Neural crest cell (in vitro differentiated cells): ENCODE results near the gene TIA1. TPM values are rescaled to one million over a fixed set of nuclear protein-coding genes. Genes with fewer than 3 reads are reported as not detected.

Source experiments
- DNase-seq: peaks from one replicate; pipeline ENCODE4 v3.0.0; 2021; ENCODE audit warnings: low read depth, mixed read lengths, low spot score
- H3K27ac Mint-ChIP-seq: one replicate; pipeline ENCODE4 v1.8.0; 2021; ENCODE audit warnings: mild to moderate bottlenecking, mixed read lengths; ENCODE audit not compliant: unreplicated experiment
- H3K27me3 Mint-ChIP-seq: 2 replicates; pipeline ENCODE4 v1.8.0; 2021; ENCODE audit warnings: low read depth, mild to moderate bottlenecking, mixed read lengths
- H3K36me3 Mint-ChIP-seq: 2 replicates; pipeline ENCODE4 v1.8.0; 2021; ENCODE audit warnings: low read depth, mild to moderate bottlenecking, mixed read lengths
- H3K4me1 Mint-ChIP-seq: 2 replicates; pipeline ENCODE4 v1.8.0; 2021; ENCODE audit warnings: mixed read lengths
- H3K4me3 Mint-ChIP-seq: one replicate; pipeline ENCODE4 v1.8.0; 2021; ENCODE audit warnings: mild to moderate bottlenecking, mixed read lengths
- H3K9me3 Mint-ChIP-seq: 2 replicates; pipeline ENCODE4 v1.8.0; 2021; ENCODE audit warnings: mixed read lengths
- total RNA-seq: library from RNA; stranded (reverse); gene quantifications from 2 replicates; pipeline ENCODE4 v1.2.1, GENCODE V29; 2021
- TF ChIP-seq, protein P1 (sequence below): fragments of 200-600 bp; sonication (generic); conservative IDR thresholded peaks from 2 replicates; pipeline ENCODE4 v1.5.0; 2021; ENCODE audit warnings: antibody characterized with exemption, mild to moderate bottlenecking

Gene TIA1
- total RNA-seq, 1 donor from 2014 or later: 287 TPM

DNA sequence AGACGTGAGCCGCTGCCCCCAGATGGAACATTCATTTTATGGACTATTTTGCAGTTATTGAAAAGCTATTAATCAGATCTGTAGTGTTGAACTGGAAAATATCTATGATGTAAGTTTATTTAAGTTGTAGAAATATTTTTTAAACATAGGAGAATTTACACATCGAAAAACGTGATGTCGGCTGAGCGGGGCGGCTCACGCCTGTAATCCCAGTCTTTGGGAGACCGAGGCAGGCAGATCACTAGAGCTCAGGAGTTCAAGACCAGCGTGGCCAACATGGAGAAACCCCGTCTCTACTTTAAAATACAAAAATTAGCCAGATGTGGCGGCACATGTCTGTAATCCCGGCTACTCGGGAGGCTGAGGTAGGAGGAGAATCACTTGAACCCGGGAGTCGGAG, 2.0 kb upstream of the TIA1 start:
- peaks cover 4% of the 10 kb centered on the region for H3K36me3 Mint-ChIP-seq
- no peak overlapping the region for H3K27ac Mint-ChIP-seq
- DNase-seq: no peak
- TF ChIP-seq, protein P1, sequence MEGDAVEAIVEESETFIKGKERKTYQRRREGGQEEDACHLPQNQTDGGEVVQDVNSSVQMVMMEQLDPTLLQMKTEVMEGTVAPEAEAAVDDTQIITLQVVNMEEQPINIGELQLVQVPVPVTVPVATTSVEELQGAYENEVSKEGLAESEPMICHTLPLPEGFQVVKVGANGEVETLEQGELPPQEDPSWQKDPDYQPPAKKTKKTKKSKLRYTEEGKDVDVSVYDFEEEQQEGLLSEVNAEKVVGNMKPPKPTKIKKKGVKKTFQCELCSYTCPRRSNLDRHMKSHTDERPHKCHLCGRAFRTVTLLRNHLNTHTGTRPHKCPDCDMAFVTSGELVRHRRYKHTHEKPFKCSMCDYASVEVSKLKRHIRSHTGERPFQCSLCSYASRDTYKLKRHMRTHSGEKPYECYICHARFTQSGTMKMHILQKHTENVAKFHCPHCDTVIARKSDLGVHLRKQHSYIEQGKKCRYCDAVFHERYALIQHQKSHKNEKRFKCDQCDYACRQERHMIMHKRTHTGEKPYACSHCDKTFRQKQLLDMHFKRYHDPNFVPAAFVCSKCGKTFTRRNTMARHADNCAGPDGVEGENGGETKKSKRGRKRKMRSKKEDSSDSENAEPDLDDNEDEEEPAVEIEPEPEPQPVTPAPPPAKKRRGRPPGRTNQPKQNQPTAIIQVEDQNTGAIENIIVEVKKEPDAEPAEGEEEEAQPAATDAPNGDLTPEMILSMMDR: no peak
- H3K27me3 Mint-ChIP-seq: peaks cover 10% of the 10 kb centered on the region
- peak overlapping the region; percentile 61 for H3K4me3 Mint-ChIP-seq
- H3K4me1 Mint-ChIP-seq: peaks cover 17% of the 10 kb centered on the region
- H3K9me3 Mint-ChIP-seq: no peaks in the 10 kb centered on the region

DNA sequence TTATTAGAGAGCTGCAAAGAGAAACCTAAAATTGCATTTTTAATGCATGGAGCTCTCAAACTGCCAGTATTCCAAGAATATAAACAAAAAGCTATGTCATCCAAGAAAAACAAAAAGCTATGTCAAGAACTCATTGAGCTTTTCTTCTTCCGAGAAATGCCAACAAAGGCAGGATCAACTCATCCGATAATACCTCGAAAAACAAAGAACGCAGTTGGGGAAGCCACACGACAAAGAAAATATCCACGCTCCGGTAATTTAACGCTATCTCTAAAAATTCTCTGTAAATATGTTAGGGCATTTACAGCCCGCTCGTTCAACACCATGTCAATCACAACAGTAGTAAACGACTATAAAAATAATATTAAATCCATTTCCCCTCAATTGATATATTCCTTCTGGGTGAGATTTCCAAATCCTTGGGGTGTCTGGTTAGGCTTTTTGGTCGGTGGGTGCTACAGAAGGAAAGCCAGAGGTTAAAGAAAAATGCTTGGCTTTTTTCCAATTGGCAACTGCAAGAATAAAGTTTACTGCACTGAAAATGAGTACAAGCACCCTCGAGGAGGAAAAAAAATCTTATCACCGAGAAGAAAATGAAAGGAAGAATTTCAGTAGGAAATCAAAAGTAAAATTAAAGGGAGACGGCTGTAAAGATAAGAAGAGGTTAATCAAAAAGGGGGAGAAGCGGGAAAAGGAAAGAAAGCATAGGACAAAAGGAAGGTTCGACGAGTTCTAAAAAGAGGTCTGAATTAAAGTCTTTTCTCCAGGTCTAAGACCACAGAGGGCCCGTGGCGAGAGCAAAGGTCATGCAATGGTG, 856 bp downstream of the TIA1 start:
- TF ChIP-seq, protein P1: no peak
- Mint-ChIP-seq H3K27me3 (peaks cover 10% of the 10 kb centered on the region), H3K27ac (peak overlapping the region; percentile 99), H3K4me1 (peaks cover 35% of the 10 kb centered on the region), H3K9me3 (no peaks in the 10 kb centered on the region), H3K4me3 (peak overlapping the region; percentile 96), H3K36me3 (peaks cover 11% of the 10 kb centered on the region)
- no peak for DNase-seq

DNA sequence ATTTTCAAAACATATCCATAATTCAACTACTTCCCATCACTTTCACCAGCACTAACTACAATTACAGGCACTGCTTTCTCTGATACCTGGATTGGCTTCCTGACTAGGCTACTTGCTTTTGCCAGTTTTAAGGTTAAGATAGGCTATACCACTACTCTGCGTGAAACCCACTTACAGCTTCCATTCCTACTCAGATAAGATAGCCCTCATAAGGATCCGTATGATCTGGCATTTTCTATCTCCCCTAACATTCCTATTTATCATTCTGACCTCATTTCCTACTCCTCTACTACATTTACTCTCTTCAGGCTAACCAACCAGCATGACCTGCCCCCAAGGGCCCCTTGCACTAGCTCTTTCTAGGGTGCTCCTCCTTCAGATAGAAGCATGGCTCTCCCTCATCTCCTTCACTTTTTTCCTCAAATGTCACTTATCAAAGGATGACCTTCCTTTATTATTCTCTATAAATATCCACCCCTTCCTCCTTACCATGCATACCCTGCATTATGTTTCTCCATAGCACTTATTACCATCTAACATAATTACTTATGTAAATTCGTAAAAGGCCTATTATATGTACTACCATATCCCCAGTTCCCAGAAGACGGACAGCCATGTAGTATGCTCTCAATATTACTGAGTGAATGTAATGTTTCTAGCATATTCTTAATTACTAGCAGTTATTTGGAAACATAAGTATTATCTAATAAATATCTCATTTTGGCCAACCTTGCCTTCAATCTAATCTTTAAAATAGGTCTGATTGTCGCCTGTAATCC, 4.4 kb downstream of the TIA1 start:
- Mint-ChIP-seq H3K36me3 (peaks cover 21% of the 10 kb centered on the region), H3K27me3 (peaks cover 7% of the 10 kb centered on the region), H3K4me1 (peaks cover 42% of the 10 kb centered on the region), H3K4me3 (peak overlapping the region; percentile 68), H3K27ac (peak overlapping the region; percentile 1), H3K9me3 (no peaks in the 10 kb centered on the region)
- DNase-seq: no peak
- TF ChIP-seq, protein P1: no peak

DNA sequence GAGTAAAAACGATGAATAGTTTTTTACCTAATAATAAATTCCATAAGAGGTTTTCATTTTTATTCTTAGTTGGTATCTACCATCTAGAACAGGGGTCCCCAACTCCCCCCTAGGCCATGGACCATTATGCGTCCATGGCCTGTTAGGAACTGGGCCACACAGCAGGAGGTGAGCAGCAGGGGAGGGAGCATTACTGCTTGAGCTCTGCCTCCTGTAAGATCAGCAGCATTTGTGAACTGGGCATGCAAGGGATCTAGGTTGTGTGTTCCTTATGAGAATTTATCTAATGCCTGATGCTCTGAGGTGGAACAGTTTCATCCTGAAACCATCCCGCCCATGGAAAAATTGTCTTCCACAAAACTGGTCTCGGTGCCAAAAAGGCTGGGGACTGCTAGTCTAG, 5.9 kb downstream of the TIA1 start:
- TF ChIP-seq, protein P1: no peak
- no peak for DNase-seq
- no peaks in the 10 kb centered on the region for H3K9me3 Mint-ChIP-seq
- no peak overlapping the region for H3K27ac Mint-ChIP-seq
- peaks cover 20% of the 10 kb centered on the region for H3K36me3 Mint-ChIP-seq
- H3K27me3 Mint-ChIP-seq: no peaks in the 10 kb centered on the region
- peaks cover 37% of the 10 kb centered on the region for H3K4me1 Mint-ChIP-seq
- H3K4me3 Mint-ChIP-seq: peak overlapping the region; percentile 57

DNA sequence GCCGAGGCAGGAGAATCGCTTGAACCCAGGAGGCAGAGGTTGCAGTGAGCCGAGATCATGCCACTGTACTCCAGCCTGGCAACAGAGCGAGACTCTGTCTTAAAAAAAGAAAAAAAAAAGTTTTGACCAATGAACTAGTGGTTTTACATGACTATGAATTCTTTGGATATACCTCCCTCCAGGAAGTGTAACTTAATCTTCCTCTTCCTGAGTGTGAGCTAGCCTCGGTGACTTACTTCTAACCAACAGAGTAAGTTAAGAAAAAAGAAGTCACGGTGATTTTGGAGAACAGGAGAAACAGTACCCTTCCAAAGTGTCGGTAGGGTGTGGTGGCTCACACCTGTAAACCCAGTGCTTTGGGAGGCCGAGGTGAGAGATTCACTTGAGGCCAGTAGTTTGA, 7.1 kb downstream of the TIA1 start:
- no peak for DNase-seq
- TF ChIP-seq, protein P1: no peak
- peaks cover 20% of the 10 kb centered on the region for H3K36me3 Mint-ChIP-seq
- no peak overlapping the region for H3K27ac Mint-ChIP-seq
- H3K4me3 Mint-ChIP-seq: peak overlapping the region; percentile 51
- no peaks in the 10 kb centered on the region for H3K9me3 Mint-ChIP-seq
- peaks cover 31% of the 10 kb centered on the region for H3K4me1 Mint-ChIP-seq
- no peaks in the 10 kb centered on the region for H3K27me3 Mint-ChIP-seq
